ENCODE measurements around the gene REXO5. TPM values are rescaled to one million over a fixed set of nuclear protein-coding genes. Genes with fewer than 3 reads are reported as not detected.

REXO5 gene
- total RNA-seq, 2 experiments from 2014 or later, result 16.4 to 20.4 TPM

DNA sequence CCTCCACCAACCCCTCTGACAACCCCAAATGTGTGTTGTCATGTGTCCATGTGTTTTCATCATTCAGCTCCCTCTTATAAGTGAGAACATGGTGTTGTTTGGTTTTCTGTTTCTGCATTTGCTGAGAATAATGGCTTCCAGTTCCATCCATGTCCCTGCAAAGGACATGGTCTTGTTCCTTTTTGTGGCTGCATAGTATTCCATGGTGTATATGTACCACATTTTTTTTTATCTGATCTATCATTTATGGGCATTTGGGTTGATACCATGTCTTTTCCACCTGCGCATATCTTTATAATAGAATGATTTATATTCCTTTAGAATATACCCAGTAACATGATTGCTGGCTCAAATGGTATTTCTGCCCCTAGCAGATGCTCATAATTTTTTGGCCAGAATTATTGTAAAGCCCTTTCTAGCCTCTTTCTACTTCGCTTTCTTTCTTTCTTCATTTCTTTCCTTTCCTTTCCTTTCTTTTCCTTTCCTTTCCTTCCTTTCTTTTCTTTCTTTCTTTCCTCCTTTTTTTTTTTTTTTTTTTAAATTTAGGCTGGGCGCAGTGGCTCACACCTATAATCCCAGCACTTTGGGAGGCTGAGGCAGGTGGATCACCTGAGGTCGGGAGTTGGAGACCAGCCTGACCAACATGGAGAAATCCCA, 12.7 kb downstream of the REXO5 start:
- ATAC-seq, result no peak
- ChIA-PET CTCF (interaction anchor here (0.8 kb wide), 1 partner anchor 9 kb away, joined by 3 read pairs; no protein-coding TSS in a partner anchor), POLR2A (no interaction called here)
- Mint-ChIP-seq H3K4me1 (ENCODE audit: low read depth) (peaks cover 18% of the 10 kb centered on the region), H3K4me3 (no peak overlapping the region), H3K27ac (no peak overlapping the region), H3K27me3 (no peaks in the 10 kb centered on the region), H3K36me3 (ENCODE audit: low read depth) (peaks cover 24% of the 10 kb centered on the region), H3K9me3 (no peaks in the 10 kb centered on the region)
- intact Hi-C loops (cut with micrococcal nuclease), result no loop called here
- no peak for DNase-seq
- TF ChIP-seq, protein P1, sequence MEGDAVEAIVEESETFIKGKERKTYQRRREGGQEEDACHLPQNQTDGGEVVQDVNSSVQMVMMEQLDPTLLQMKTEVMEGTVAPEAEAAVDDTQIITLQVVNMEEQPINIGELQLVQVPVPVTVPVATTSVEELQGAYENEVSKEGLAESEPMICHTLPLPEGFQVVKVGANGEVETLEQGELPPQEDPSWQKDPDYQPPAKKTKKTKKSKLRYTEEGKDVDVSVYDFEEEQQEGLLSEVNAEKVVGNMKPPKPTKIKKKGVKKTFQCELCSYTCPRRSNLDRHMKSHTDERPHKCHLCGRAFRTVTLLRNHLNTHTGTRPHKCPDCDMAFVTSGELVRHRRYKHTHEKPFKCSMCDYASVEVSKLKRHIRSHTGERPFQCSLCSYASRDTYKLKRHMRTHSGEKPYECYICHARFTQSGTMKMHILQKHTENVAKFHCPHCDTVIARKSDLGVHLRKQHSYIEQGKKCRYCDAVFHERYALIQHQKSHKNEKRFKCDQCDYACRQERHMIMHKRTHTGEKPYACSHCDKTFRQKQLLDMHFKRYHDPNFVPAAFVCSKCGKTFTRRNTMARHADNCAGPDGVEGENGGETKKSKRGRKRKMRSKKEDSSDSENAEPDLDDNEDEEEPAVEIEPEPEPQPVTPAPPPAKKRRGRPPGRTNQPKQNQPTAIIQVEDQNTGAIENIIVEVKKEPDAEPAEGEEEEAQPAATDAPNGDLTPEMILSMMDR (IDR thresholded peaks at IDR 0.05), result no peak

DNA sequence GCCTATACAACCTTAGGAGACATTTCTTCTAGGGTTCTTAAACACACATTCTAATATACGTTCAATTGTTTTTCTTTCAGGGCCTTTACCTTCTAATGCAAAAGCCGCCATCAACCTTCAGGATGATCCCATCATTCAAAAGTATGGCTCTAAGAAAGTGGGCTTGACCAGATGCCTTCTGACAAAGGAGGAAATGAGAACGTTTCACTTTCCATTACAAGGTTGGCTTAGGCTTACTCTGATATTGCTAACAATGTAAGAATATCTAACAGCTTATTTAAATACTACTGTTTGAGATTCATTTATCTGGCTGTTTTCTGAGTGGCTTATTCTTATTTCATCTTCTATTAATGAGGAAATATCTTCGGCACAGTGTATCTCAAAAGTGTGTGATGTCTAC, 15.4 kb downstream of the REXO5 start:
- ATAC-seq, result no peak
- Mint-ChIP-seq H3K4me1 (ENCODE audit: low read depth) (peaks cover 13% of the 10 kb centered on the region), H3K27ac (no peak overlapping the region), H3K36me3 (ENCODE audit: low read depth) (peaks cover 22% of the 10 kb centered on the region), H3K27me3 (no peaks in the 10 kb centered on the region), H3K4me3 (no peak overlapping the region), H3K9me3 (no peaks in the 10 kb centered on the region)
- ChIA-PET CTCF (no interaction called here), POLR2A (no interaction called here)
- intact Hi-C loops (cut with micrococcal nuclease), result no loop called here
- DNase-seq, result no peak
- TF ChIP-seq, protein P1 (IDR thresholded peaks at IDR 0.05), result no peak

DNA sequence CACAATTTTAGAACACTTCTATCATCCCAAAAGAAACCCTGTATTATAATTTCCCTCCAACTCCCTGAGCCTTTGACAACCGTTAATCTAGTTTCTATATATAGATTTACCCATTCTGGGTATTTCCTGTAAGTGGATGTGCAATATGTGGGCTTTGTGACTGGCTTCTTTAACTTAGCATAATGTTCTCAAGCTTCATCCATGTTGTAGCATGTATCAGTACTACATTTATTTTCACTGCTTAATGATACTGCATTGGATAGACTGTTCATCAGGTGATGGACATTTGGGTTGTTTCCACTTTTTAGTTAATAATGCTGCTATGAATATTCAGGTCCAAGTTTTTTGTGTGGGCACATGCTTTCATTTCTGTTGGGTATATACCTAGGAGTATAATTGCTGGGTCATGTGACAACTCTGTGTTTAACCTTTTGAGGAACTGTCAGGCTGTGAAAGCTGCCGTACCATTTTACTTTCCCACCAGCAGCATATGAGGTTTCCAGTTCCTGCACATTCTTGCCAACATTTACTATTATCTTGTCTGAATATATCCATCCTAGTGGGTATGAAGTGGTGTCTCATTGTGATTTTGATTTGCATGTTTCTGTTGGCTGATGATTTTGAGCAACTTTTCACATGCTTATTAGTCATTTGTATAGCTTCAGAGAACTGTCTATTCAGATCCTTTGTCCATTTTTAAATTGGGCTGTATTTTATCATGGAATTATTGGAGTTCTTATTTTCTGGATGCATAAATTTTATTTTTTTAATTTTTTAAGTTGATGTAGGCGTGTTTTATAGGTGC, 16.4 kb downstream of the REXO5 start:
- Mint-ChIP-seq H3K36me3 (ENCODE audit: low read depth) (peaks cover 24% of the 10 kb centered on the region), H3K27ac (peak overlapping the region; percentile 23), H3K4me3 (no peak overlapping the region), H3K4me1 (ENCODE audit: low read depth) (peaks cover 13% of the 10 kb centered on the region), H3K27me3 (no peaks in the 10 kb centered on the region), H3K9me3 (no peaks in the 10 kb centered on the region)
- ChIA-PET POLR2A (no interaction called here), CTCF (no interaction called here)
- TF ChIP-seq, protein P1 (IDR thresholded peaks at IDR 0.05), result no peak
- ATAC-seq, result peak; percentile 58
- intact Hi-C loops (cut with micrococcal nuclease), result no loop called here
- DNase-seq, result no peak

DNA sequence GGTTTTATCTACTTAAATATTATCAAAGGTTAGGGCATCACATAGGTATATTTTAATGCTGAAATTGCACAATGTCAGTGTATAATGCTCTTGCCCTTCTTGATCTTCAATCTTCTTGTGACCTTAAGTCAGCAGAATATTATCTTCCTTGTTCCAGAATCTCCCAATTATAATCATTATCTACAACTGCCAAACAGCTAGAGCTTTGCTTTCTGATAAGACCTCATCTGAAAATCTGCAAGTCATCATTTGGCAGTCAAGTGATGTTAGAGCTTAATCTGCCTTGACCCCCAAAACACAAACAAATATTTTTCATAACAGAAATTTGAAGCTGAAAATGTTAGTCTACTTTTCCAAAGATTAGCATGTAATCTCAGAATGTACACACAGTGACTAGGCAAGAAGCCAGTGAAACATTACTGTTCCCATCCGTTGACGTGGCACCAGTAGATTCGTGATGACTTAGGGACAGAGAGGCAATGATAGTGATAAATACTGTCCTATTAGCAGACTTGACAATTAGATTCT, 19.8 kb downstream of the REXO5 start:
- H3K4me3 Mint-ChIP-seq, result no peak overlapping the region
- H3K36me3 Mint-ChIP-seq (ENCODE audit: low read depth), result peaks cover 21% of the 10 kb centered on the region
- DNase-seq, result no peak
- ChIA-PET POLR2A (interaction anchor here (1.0 to 1.4 kb wide), 2 partner anchors 19 to 255 kb away, joined by 3 to 4 read pairs; partner anchors contain the start of genes ERI2 and REXO5), CTCF (interaction anchor here (0.9 kb wide), 1 partner anchor 28 kb away, joined by 3 read pairs; no protein-coding TSS in a partner anchor)
- TF ChIP-seq, protein P1 (IDR thresholded peaks at IDR 0.05), result no peak
- no peaks in the 10 kb centered on the region for H3K9me3 Mint-ChIP-seq
- H3K27ac Mint-ChIP-seq, result no peak overlapping the region
- intact Hi-C loops (cut with micrococcal nuclease), result no loop called here
- peaks cover 13% of the 10 kb centered on the region for H3K4me1 Mint-ChIP-seq (ENCODE audit: low read depth)
- ATAC-seq, result no peak
- H3K27me3 Mint-ChIP-seq, result no peaks in the 10 kb centered on the region

DNA sequence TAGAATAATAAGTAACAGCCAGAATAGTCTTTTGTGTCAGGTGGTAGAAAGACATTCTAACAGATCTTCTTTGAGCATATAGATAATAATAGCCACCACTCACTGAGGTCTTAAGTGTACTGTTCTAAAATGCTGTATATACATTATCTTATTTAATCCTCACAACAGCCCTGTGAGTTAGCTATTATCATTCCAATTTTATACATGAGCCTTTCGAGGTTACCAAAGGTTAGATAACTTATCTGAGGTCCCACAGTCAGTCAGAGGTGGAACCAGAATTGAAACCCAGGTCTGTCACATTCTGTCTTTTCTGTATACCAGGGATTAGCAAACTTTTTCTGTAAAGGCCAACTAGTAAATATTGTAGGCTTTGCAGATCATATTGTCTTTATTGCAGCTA, 23.2 kb downstream of the REXO5 start:
- Mint-ChIP-seq H3K36me3 (ENCODE audit: low read depth) (peaks cover 15% of the 10 kb centered on the region), H3K9me3 (peaks cover 2% of the 10 kb centered on the region), H3K4me1 (ENCODE audit: low read depth) (no peaks in the 10 kb centered on the region), H3K27me3 (no peaks in the 10 kb centered on the region), H3K4me3 (no peak overlapping the region), H3K27ac (no peak overlapping the region)
- ChIA-PET POLR2A (no interaction called here), CTCF (no interaction called here)
- DNase-seq, result no peak
- TF ChIP-seq, protein P1 (IDR thresholded peaks at IDR 0.05), result no peak
- no peak for ATAC-seq
- intact Hi-C loops (cut with micrococcal nuclease), result no loop called here

Data from activated CD8-positive, alpha-beta T cell treated with anti-CD3 and anti-CD28 coated beads for 36 hours (primary cell).